ENCODE results near the gene TLCD1. TPM values are rescaled to one million over a fixed set of nuclear protein-coding genes. Genes with fewer than 3 reads are reported as not detected.

Gene TLCD1
- total RNA-seq, 3 donors from 2014 or later, result 4.8 to 21.3 (median 16.8) TPM

GRCh38 chr17:28749516-28750177, 23.6 kb upstream of the TLCD1 start:
- no peak for TF ChIP-seq CTCF (IDR thresholded peaks at IDR 0.05)
- intact Hi-C loops (cut with DNase I, micrococcal nuclease), result loop anchor here in 1 of 2 donors (10.0 kb wide), 1 partner anchor 165 kb away; no protein-coding TSS in a partner anchor
- no peaks in the 10 kb centered on the region for H3K36me3 ChIP-seq (ENCODE audit: low read depth)
- ATAC-seq (no peak), DNase-seq (no peak)
- no peak overlapping the region for H3K4me3 ChIP-seq
- peaks cover 37% of the 10 kb centered on the region for H3K4me1 ChIP-seq (ENCODE audit: low read depth)
- no peaks in the 10 kb centered on the region for H3K9me3 ChIP-seq

- Histone ChIP-seq H3K4me3 (no peak overlapping the region), H3K36me3 (ENCODE audit: low read depth) (no peaks in the 10 kb centered on the region), H3K9me3 (no peaks in the 10 kb centered on the region), H3K4me1 (ENCODE audit: low read depth) (peaks cover 37% of the 10 kb centered on the region)
- TF ChIP-seq CTCF (IDR thresholded peaks at IDR 0.05), result no peak
- DNase-seq, result peak in 1 of 3 donors; percentile 46
- intact Hi-C loops (cut with DNase I, micrococcal nuclease), result no loop called here
- ATAC-seq, result no peak
Measured at GRCh38 chr17:28748852-28749515, 23.0 kb upstream of the TLCD1 start.

DNA sequence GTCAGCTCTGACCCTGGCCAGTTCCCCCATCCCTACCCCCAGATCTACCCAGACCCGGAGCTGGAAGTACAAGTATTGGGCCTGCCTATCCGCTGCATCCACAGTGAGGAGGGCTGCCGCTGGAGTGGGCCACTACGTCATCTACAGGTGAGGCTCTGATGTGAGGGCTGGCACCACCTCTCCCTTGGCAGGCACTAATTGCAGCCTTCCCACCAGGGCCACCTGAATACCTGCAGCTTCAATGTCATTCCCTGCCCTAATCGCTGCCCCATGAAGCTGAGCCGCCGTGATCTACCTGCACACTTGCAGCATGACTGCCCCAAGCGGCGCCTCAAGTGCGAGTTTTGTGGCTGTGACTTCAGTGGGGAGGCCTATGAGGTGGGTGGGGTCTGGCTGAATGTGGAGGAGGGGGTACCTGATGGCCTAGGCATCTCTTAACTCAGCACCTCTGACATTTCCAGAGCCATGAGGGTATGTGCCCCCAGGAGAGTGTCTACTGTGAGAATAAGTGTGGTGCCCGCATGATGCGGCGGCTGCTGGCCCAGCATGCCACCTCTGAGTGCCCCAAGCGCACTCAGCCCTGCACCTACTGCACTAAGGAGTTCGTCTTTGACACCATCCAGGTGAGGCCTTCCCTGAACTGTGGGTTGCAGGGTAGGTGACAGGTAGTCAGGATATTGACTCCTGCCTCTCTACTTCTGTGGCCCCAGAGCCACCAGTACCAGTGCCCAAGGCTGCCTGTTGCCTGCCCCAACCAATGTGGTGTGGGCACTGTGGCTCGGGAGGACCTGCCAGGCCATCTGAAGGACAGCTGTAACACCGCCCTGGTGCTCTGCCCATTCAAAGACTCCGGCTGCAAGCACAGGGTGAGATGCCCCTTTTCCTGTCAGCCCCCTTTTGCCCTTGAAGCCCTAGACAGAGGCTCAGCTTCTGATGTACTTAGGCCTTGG, 22.0 kb upstream of the TLCD1 start:
- Histone ChIP-seq H3K36me3 (ENCODE audit: low read depth) (no peaks in the 10 kb centered on the region), H3K4me1 (ENCODE audit: low read depth) (peaks cover 41% of the 10 kb centered on the region), H3K4me3 (no peak overlapping the region), H3K9me3 (no peaks in the 10 kb centered on the region)
- no peak for TF ChIP-seq CTCF (IDR thresholded peaks at IDR 0.05)
- intact Hi-C loops (cut with DNase I, micrococcal nuclease), result no loop called here
- DNase-seq (no peak), ATAC-seq (no peak)

GRCh38 chr17:28747051-28747691, 21.1 kb upstream of the TLCD1 start:
- H3K4me3 ChIP-seq, result no peak overlapping the region
- no peaks in the 10 kb centered on the region for H3K9me3 ChIP-seq
- no peak for TF ChIP-seq CTCF (IDR thresholded peaks at IDR 0.05)
- peaks cover 49% of the 10 kb centered on the region for H3K4me1 ChIP-seq (ENCODE audit: low read depth)
- DNase-seq (peak in 2 of 3 donors; percentile 74 to 83), ATAC-seq (peak; percentile 16)
- H3K36me3 ChIP-seq (ENCODE audit: low read depth), result no peaks in the 10 kb centered on the region
- intact Hi-C loops (cut with DNase I, micrococcal nuclease), result no loop called here

DNA sequence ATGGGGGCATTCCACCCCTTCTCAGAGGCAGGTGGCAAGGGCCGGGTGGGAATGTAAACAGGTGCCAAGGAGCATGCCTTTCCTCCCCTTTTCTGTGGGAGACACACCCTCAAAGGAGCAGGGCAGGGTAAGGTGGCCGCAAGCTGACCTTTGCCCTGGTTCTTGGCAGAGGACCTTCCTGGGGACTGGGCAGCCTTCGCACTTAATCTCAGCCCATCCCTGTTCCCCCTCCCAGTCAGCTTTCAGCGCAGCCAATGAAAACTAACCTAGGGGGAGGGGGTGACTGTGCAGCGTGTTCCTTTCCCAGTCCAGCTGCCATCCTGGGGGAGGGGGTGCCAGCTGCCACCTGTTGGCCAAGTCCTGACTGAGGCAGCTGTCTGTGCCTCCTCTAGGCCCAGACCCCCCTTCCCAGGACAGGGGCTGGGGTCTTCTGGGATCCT, 20.6 kb upstream of the TLCD1 start:
- Histone ChIP-seq H3K4me3 (no peak overlapping the region), H3K36me3 (ENCODE audit: low read depth) (no peaks in the 10 kb centered on the region), H3K4me1 (ENCODE audit: low read depth) (peaks cover 49% of the 10 kb centered on the region), H3K9me3 (no peaks in the 10 kb centered on the region)
- ATAC-seq, result peak; percentile 54
- no peak for TF ChIP-seq CTCF (IDR thresholded peaks at IDR 0.05)
- intact Hi-C loops (cut with DNase I, micrococcal nuclease), result no loop called here
- peak; percentile 84 to 90 (median 84) for DNase-seq

Measured in mucosa of descending colon (tissue), 3 donors.